Cardiac fibroblast (primary cell): Measurements from ENCODE around the gene THOC7.

Experiments used
- DNase-seq, 2 donors: peaks; one replicate each; pipeline versions ENCODE4 v3.0.0 to v3.0.0-alpha.2; 2010; ENCODE audit warnings: low read depth in 2 of 2
- H3K4me3 ChIP-seq, 2 donors: replicated peaks in 1 of 2; 1 replicate in 1 of 2; 2 replicates in 1 of 2; pipeline ENCODE4 v1.5.1; 2011; ENCODE audit warnings: low read depth in 2 of 2, low read length in 2 of 2, mild to moderate bottlenecking in 2 of 2, moderate library complexity in 1 of 2
- CTCF ChIP-seq: IDR thresholded peaks from one replicate; pipeline ENCODE4 v1.5.1; 2011; ENCODE audit warnings: low read depth, mild to moderate bottlenecking, low read length, inconsistent platforms

Gene THOC7

DNA sequence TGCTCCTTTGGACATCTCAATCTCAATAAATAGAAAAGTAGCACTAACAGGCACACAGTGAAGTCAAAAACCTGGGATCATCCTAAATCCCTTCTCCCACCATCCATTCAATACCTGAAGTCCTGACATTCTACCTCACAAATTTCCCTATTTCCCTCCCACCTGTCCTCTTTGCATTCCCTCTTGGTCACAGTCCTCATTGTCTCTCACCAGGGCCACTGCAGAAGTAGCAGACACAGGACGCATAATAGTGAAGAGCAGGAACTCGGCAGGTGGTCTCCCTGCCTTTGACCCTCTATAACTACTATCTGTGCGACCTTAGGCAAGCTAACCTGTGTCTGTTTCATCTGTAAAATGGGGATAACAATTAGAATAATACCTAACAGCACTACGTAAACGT, 2.3 kb downstream of the THOC7 start:
- H3K4me3 ChIP-seq: no peak overlapping the region
- DNase-seq: no peak
- TF ChIP-seq CTCF: no peak

- no peak for DNase-seq
- H3K4me3 ChIP-seq: no peak overlapping the region
- TF ChIP-seq CTCF: no peak
Observed at GRCh38 chr3:63860776-63861175, 2.8 kb downstream of the THOC7 start.

- TF ChIP-seq CTCF: no peak
- peak; percentile 23 to 63 for DNase-seq
- no peak overlapping the region for H3K4me3 ChIP-seq
Observed at GRCh38 chr3:63857311-63857710, 6.3 kb downstream of the THOC7 start.

DNA sequence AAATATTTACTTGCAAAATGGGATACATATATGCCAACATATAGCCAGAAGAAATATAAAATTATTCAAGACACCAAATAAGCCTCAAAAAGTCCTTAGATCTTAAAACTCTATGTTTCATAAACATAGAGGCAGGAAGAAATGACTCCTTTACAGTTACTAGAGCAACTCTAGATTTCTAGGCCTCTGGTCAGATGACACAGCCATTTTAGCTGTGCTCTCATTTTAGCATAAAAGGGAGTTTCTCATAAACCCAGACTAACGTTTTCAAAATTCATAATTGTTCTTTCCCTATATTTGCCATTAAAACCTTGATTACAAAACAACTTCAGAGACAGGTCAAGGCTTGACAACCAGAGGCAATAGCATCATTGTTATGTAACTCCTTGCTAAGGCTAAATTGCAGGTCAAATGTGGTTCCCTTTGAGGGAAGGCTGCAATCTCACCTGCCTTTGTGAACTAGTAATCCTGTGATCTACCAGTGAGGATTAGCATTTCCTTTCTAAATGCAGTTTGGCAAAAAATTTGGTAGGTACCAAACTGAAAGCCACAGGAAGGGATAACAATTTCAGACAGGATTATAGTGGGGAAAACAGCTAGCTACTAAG, 8.2 kb downstream of the THOC7 start:
- no peak for DNase-seq
- no peak for TF ChIP-seq CTCF
- no peak overlapping the region for H3K4me3 ChIP-seq

- DNase-seq: no peak
- H3K4me3 ChIP-seq: no peak overlapping the region
- TF ChIP-seq CTCF: no peak
Observed at GRCh38 chr3:63853106-63853505, 10.5 kb downstream of the THOC7 start.

GRCh38 chr3:63851287-63851686, 12.3 kb downstream of the THOC7 start:
- H3K4me3 ChIP-seq: no peak overlapping the region
- no peak for TF ChIP-seq CTCF
- DNase-seq: no peak

- TF ChIP-seq CTCF: no peak
- DNase-seq: no peak
- no peak overlapping the region for H3K4me3 ChIP-seq
Observed at GRCh38 chr3:63849175-63849574, 14.4 kb downstream of the THOC7 start.
